GM08714 (cell line): Measurements from ENCODE around the gene FMNL2.
"Not testable (repeated sequence)": the region's sequence is repeated elsewhere in the genome, so short reads cannot be mapped to it uniquely, and the experiment has no call there.

ENCODE experiments used
- H3K4me3 ChIP-seq: fragments of 200-500 bp; sonication (Bioruptor generic); 2 replicates; pipeline ENCODE4 v1.5.1; 2014; ENCODE audit warnings: mild to moderate bottlenecking, low read length, inconsistent platforms
- ZNF274 ChIP-seq: IDR thresholded peaks from 2 replicates; pipeline ENCODE4 v1.6.1; 2012; ENCODE audit warnings: mild to moderate bottlenecking, low read depth, low read length

FMNL2 gene

GRCh38 chr2:152473151-152473857, 138.3 kb downstream of the FMNL2 start:
- no peak for TF ChIP-seq ZNF274
- H3K4me3 ChIP-seq: no peak overlapping the region

- H3K4me3 ChIP-seq: not testable (repeated sequence)
These were observed 139.5 kb downstream of the FMNL2 start for GRCh38 chr2:152474523-152474922.

GRCh38 chr2:152475982-152476381, 141.0 kb downstream of the FMNL2 start:
- TF ChIP-seq ZNF274: no peak
- no peak overlapping the region for H3K4me3 ChIP-seq

GRCh38 chr2:152477347-152478092, 142.5 kb downstream of the FMNL2 start:
- no peak overlapping the region for H3K4me3 ChIP-seq
- no peak for TF ChIP-seq ZNF274

- TF ChIP-seq ZNF274: no peak
These were observed 144.3 kb downstream of the FMNL2 start for GRCh38 chr2:152479282-152479681.

GRCh38 chr2:152480821-152481399, 145.9 kb downstream of the FMNL2 start:
- TF ChIP-seq ZNF274: no peak
- H3K4me3 ChIP-seq: no peak overlapping the region

More at GRCh38 chr2:152479282-152479681, 144.3 kb downstream of the FMNL2 start:
- no peak overlapping the region for H3K4me3 ChIP-seq

GRCh38 chr2:152481881-152482583, 147.1 kb downstream of the FMNL2 start:
- no peak for TF ChIP-seq ZNF274
- H3K4me3 ChIP-seq: no peak overlapping the region

GRCh38 chr2:152483276-152484063, 148.5 kb downstream of the FMNL2 start:
- TF ChIP-seq ZNF274: no peak
- H3K4me3 ChIP-seq: no peak overlapping the region

GRCh38 chr2:152485954-152486736, 151.2 kb downstream of the FMNL2 start:
- TF ChIP-seq ZNF274: no peak
- no peak overlapping the region for H3K4me3 ChIP-seq

- no peak for TF ChIP-seq ZNF274
- no peak overlapping the region for H3K4me3 ChIP-seq
These were observed 151.9 kb downstream of the FMNL2 start for GRCh38 chr2:152486737-152487400.

- no peak overlapping the region for H3K4me3 ChIP-seq
- TF ChIP-seq ZNF274: no peak
These were observed 153.1 kb downstream of the FMNL2 start for GRCh38 chr2:152488075-152488474.

GRCh38 chr2:152489364-152489763, 154.4 kb downstream of the FMNL2 start:
- no peak overlapping the region for H3K4me3 ChIP-seq
- TF ChIP-seq ZNF274: no peak
